ENCODE data around the gene MYOF. TPM values are rescaled to one million over a fixed set of nuclear protein-coding genes. Genes with fewer than 3 reads are reported as not detected.

Gene MYOF
- total RNA-seq, 4 donors from 2014 or later: 46.8 to 139 (median 90.2) TPM

- TF ChIP-seq CTCF (IDR thresholded peaks at IDR 0.05; ENCODE audit: low read depth): no peak
These were observed 71.3 kb downstream of the MYOF start for GRCh38 chr10:93410697-93411348.

- no peak for TF ChIP-seq CTCF (IDR thresholded peaks at IDR 0.05; ENCODE audit: low read depth)
These were observed 73.4 kb downstream of the MYOF start for GRCh38 chr10:93408783-93409182.

- no peak for TF ChIP-seq CTCF (IDR thresholded peaks at IDR 0.05; ENCODE audit: low read depth)
These were observed 75.6 kb downstream of the MYOF start for GRCh38 chr10:93406364-93407145.

GRCh38 chr10:93404048-93404354, 78.1 kb downstream of the MYOF start:
- no peak for TF ChIP-seq CTCF (IDR thresholded peaks at IDR 0.05; ENCODE audit: low read depth)

GRCh38 chr10:93403152-93404047, 78.7 kb downstream of the MYOF start:
- no peak for TF ChIP-seq CTCF (IDR thresholded peaks at IDR 0.05; ENCODE audit: low read depth)

GRCh38 chr10:93402192-93402591, 79.9 kb downstream of the MYOF start:
- TF ChIP-seq CTCF (IDR thresholded peaks at IDR 0.05; ENCODE audit: low read depth): no peak

GRCh38 chr10:93398528-93398927, 83.6 kb downstream of the MYOF start:
- no peak for TF ChIP-seq CTCF (IDR thresholded peaks at IDR 0.05; ENCODE audit: low read depth)

Data from subcutaneous adipose tissue (tissue), 4 donors.